SK-N-SH treated with all-trans-retinoic acid at 6 μM for 48 hours (cell line): ENCODE results near the gene TGFBR3.

Source experiments
- ARNTL ChIP-seq: fragments of 450-650 bp; formaldehyde crosslinking; IDR thresholded peaks from 2 replicates; pipeline ENCODE4 v1.5.0; 2020; ENCODE audit warnings: low read depth, mild to moderate bottlenecking, moderate library complexity, borderline replicate concordance
- CREB5 ChIP-seq: fragments of 250-450 bp; sonication (Bioruptor Pico); IDR thresholded peaks from 2 replicates; pipeline ENCODE4 v1.5.1; 2020; ENCODE audit warnings: low read depth, mild to moderate bottlenecking, moderate library complexity
- CSRNP3 ChIP-seq: fragments of 250-450 bp; sonication (Bioruptor Pico); IDR thresholded peaks from 2 replicates; pipeline ENCODE4 v1.5.1; 2021; ENCODE audit warnings: mild to moderate bottlenecking, moderate library complexity
- OSR1 ChIP-seq: fragments of 250-450 bp; sonication (Bioruptor Pico); IDR thresholded peaks from 2 replicates; pipeline ENCODE4 v1.8.0; 2022; ENCODE audit warnings: moderate library complexity, mild to moderate bottlenecking, inconsistent platforms
- PATZ1 ChIP-seq: fragments of 250-450 bp; sonication (Bioruptor Pico); IDR thresholded peaks from 2 replicates; pipeline ENCODE4 v1.8.0; 2020; ENCODE audit warnings: mild to moderate bottlenecking, moderate library complexity, borderline replicate concordance
- POU6F1 ChIP-seq: fragments of 250-450 bp; sonication (Bioruptor Pico); IDR thresholded peaks from 2 replicates; pipeline ENCODE4 v1.8.0; 2021; ENCODE audit warnings: low read depth, mild to moderate bottlenecking, moderate library complexity, borderline replicate concordance
- RARB ChIP-seq: fragments of 250-450 bp; sonication (Bioruptor Pico); IDR thresholded peaks from 2 replicates; pipeline ENCODE4 v1.8.0; 2021; ENCODE audit warnings: mild to moderate bottlenecking, moderate library complexity
- TOX ChIP-seq: fragments of 250-450 bp; sonication (Bioruptor Pico); IDR thresholded peaks from 2 replicates; pipeline ENCODE4 v1.8.0; 2021; ENCODE audit warnings: mild to moderate bottlenecking, moderate library complexity, borderline replicate concordance
- ZFP3 ChIP-seq: fragments of 250-450 bp; sonication (Bioruptor Pico); IDR thresholded peaks from 2 replicates; pipeline ENCODE4 v1.5.0; 2020; ENCODE audit warnings: mild to moderate bottlenecking, moderate library complexity
- ZFP30 ChIP-seq: fragments of 450-650 bp; formaldehyde crosslinking; IDR thresholded peaks from 2 replicates; pipeline ENCODE4 v1.5.0; 2022; ENCODE audit warnings: mild to moderate bottlenecking, moderate library complexity
- ZNF565 ChIP-seq: fragments of 450-650 bp; formaldehyde crosslinking; conservative IDR thresholded peaks from 2 replicates; pipeline ENCODE4 v1.5.0; 2020; ENCODE audit warnings: low read depth, mild to moderate bottlenecking, moderate library complexity
- ZNF70 ChIP-seq: fragments of 450-650 bp; formaldehyde crosslinking; IDR thresholded peaks from 2 replicates; pipeline ENCODE4 v1.5.0; 2020; ENCODE audit warnings: mild to moderate bottlenecking, moderate library complexity
- ZNF8 ChIP-seq: fragments of 450-650 bp; formaldehyde crosslinking; IDR thresholded peaks from 2 replicates; pipeline ENCODE4 v1.5.0; 2020; ENCODE audit warnings: mild to moderate bottlenecking, moderate library complexity

- TF ChIP-seq PATZ1 (no peak), POU6F1 (CRISPR knock-in tag) (no peak), ZFP30 (no peak), RARB (CRISPR knock-in tag) (no peak), ZNF565 (CRISPR knock-in tag) (no peak), ZNF70 (CRISPR knock-in tag) (no peak), ARNTL (CRISPR knock-in tag) (no peak), OSR1 (CRISPR knock-in tag) (no peak), ZNF8 (CRISPR knock-in tag) (no peak), TOX (CRISPR knock-in tag) (no peak), ZFP3 (CRISPR knock-in tag) (no peak), CREB5 (CRISPR knock-in tag) (no peak), CSRNP3 (CRISPR knock-in tag) (no peak)
These were observed 143.1 kb downstream of the TGFBR3 start for GRCh38 chr1:91742848-91743292.
